ENCODE measurements around the gene EFEMP2.
"Not testable (repeated sequence)": the region's sequence is repeated elsewhere in the genome, so short reads cannot be mapped to it uniquely, and the experiment has no call there.

Gene EFEMP2

GRCh38 chr11:65900125-65900898 lies 27.7 kb upstream of the EFEMP2 start, which contains the start of gene FOSL1:
FOSL1 (minus strand) TSS chr11:65900388; CDS start chr11:65900339, 49 bp downstream.
- H3K27ac ChIP-seq (ENCODE audit: low read depth, low read length, severe bottlenecking): peak within 1 kb of the TSS; percentile 79
- H3K9me3 ChIP-seq (ENCODE audit: control insufficient read depth, low read length): no peaks in the 10 kb centered on the region
- H3K4me3 ChIP-seq (ENCODE audit: extremely low read depth, insufficient read depth, low read length, poor library complexity, severe bottlenecking): peak within 1 kb of the TSS; percentile 70
- peaks cover 44% of the 10 kb centered on the region for H3K4me1 ChIP-seq (ENCODE audit: control insufficient read depth, insufficient read depth, low read length, poor library complexity, severe bottlenecking)
- 0 to 1% methylated on average over 63 to 68 of the region's 80 CpGs for whole genome bisulfite sequencing, 2 experiments (ENCODE audit: insufficient coverage in 2 of 2)
- peaks cover 29% of the 10 kb centered on the region for H3K36me3 ChIP-seq (ENCODE audit: control insufficient read depth, insufficient read depth, low read length)

- H3K9me3 ChIP-seq (ENCODE audit: control insufficient read depth, low read length): no peaks in the 10 kb centered on the region
- peak overlapping the region; percentile 70 for H3K4me3 ChIP-seq (ENCODE audit: extremely low read depth, insufficient read depth, low read length, poor library complexity, severe bottlenecking)
- 1 to 2% methylated on average over 55 to 58 of the region's 78 CpGs for WGBS, 2 experiments (ENCODE audit: insufficient coverage in 2 of 2)
- peaks cover 36% of the 10 kb centered on the region for H3K36me3 ChIP-seq (ENCODE audit: control insufficient read depth, insufficient read depth, low read length)
- H3K27ac ChIP-seq (ENCODE audit: low read depth, low read length, severe bottlenecking): peak overlapping the region; percentile 79
- H3K4me1 ChIP-seq (ENCODE audit: control insufficient read depth, insufficient read depth, low read length, poor library complexity, severe bottlenecking): peaks cover 44% of the 10 kb centered on the region
Measured at GRCh38 chr11:65899356-65900124, 26.9 kb upstream of the EFEMP2 start.

- Histone ChIP-seq H3K4me1 (ENCODE audit: control insufficient read depth, insufficient read depth, low read length, poor library complexity, severe bottlenecking) (peaks cover 46% of the 10 kb centered on the region), H3K27ac (ENCODE audit: low read depth, low read length, severe bottlenecking) (peak overlapping the region; percentile 79), H3K36me3 (ENCODE audit: control insufficient read depth, insufficient read depth, low read length) (peaks cover 41% of the 10 kb centered on the region), H3K9me3 (ENCODE audit: control insufficient read depth, low read length) (no peaks in the 10 kb centered on the region), H3K4me3 (ENCODE audit: extremely low read depth, insufficient read depth, low read length, poor library complexity, severe bottlenecking) (peak overlapping the region; percentile 70)
- WGBS, 2 experiments (ENCODE audit: insufficient coverage in 2 of 2): 16 to 25% methylated on average over 20 to 25 of the region's 28 CpGs
Measured at GRCh38 chr11:65898656-65899355, 26.2 kb upstream of the EFEMP2 start.

- peaks cover 46% of the 10 kb centered on the region for H3K4me1 ChIP-seq (ENCODE audit: control insufficient read depth, insufficient read depth, low read length, poor library complexity, severe bottlenecking)
- no peak overlapping the region for H3K4me3 ChIP-seq (ENCODE audit: extremely low read depth, insufficient read depth, low read length, poor library complexity, severe bottlenecking)
- H3K27ac ChIP-seq (ENCODE audit: low read depth, low read length, severe bottlenecking): no peak overlapping the region
- H3K36me3 ChIP-seq (ENCODE audit: control insufficient read depth, insufficient read depth, low read length): peaks cover 53% of the 10 kb centered on the region
- 84 to 100% methylated on average over 3 to 4 of the region's 4 CpGs for WGBS, 2 experiments (ENCODE audit: insufficient coverage in 2 of 2)
- H3K9me3 ChIP-seq (ENCODE audit: control insufficient read depth, low read length): no peaks in the 10 kb centered on the region
Measured at GRCh38 chr11:65897020-65897471, 24.4 kb upstream of the EFEMP2 start.

GRCh38 chr11:65896034-65896999 lies 23.7 kb upstream of the EFEMP2 start:
- Histone ChIP-seq H3K4me1 (ENCODE audit: control insufficient read depth, insufficient read depth, low read length, poor library complexity, severe bottlenecking) (peaks cover 38% of the 10 kb centered on the region), H3K27ac (ENCODE audit: low read depth, low read length, severe bottlenecking) (no peak overlapping the region), H3K4me3 (ENCODE audit: extremely low read depth, insufficient read depth, low read length, poor library complexity, severe bottlenecking) (no peak overlapping the region), H3K9me3 (ENCODE audit: control insufficient read depth, low read length) (no peaks in the 10 kb centered on the region), H3K36me3 (ENCODE audit: control insufficient read depth, insufficient read depth, low read length) (peaks cover 58% of the 10 kb centered on the region)
- WGBS, 2 experiments (ENCODE audit: insufficient coverage in 2 of 2): 94 to 99% methylated on average over 12 of the region's 14 CpGs

GRCh38 chr11:65895482-65895981 lies 22.9 kb upstream of the EFEMP2 start:
- H3K9me3 ChIP-seq (ENCODE audit: control insufficient read depth, low read length): no peaks in the 10 kb centered on the region
- H3K4me3 ChIP-seq (ENCODE audit: extremely low read depth, insufficient read depth, low read length, poor library complexity, severe bottlenecking): no peak overlapping the region
- H3K36me3 ChIP-seq (ENCODE audit: control insufficient read depth, insufficient read depth, low read length): peaks cover 58% of the 10 kb centered on the region
- 86 to 100% methylated on average over 2 to 3 of the region's 5 CpGs for WGBS, 2 experiments (ENCODE audit: insufficient coverage in 2 of 2)
- H3K4me1 ChIP-seq (ENCODE audit: control insufficient read depth, insufficient read depth, low read length, poor library complexity, severe bottlenecking): peaks cover 34% of the 10 kb centered on the region
- no peak overlapping the region for H3K27ac ChIP-seq (ENCODE audit: low read depth, low read length, severe bottlenecking)

- no peaks in the 10 kb centered on the region for H3K9me3 ChIP-seq (ENCODE audit: control insufficient read depth, low read length)
- peaks cover 45% of the 10 kb centered on the region for H3K4me1 ChIP-seq (ENCODE audit: control insufficient read depth, insufficient read depth, low read length, poor library complexity, severe bottlenecking)
- H3K27ac ChIP-seq (ENCODE audit: low read depth, low read length, severe bottlenecking): no peak overlapping the region
- peaks cover 58% of the 10 kb centered on the region for H3K36me3 ChIP-seq (ENCODE audit: control insufficient read depth, insufficient read depth, low read length)
- H3K4me3 ChIP-seq (ENCODE audit: extremely low read depth, insufficient read depth, low read length, poor library complexity, severe bottlenecking): no peak overlapping the region
- 92 to 95% methylated on average over 7 to 14 of the region's 16 CpGs for WGBS, 2 experiments (ENCODE audit: insufficient coverage in 2 of 2)
Measured at GRCh38 chr11:65894034-65894591, 21.5 kb upstream of the EFEMP2 start.

- 87 to 90% methylated on average over 8 of the region's 10 CpGs for WGBS, 2 experiments (ENCODE audit: insufficient coverage in 2 of 2)
- Histone ChIP-seq H3K36me3 (ENCODE audit: control insufficient read depth, insufficient read depth, low read length) (peaks cover 53% of the 10 kb centered on the region), H3K4me3 (ENCODE audit: extremely low read depth, insufficient read depth, low read length, poor library complexity, severe bottlenecking) (no peak overlapping the region)
Measured at GRCh38 chr11:65892661-65893317, 20.2 kb upstream of the EFEMP2 start.

GRCh38 chr11:65892137-65892540 lies 19.5 kb upstream of the EFEMP2 start:
- Histone ChIP-seq H3K4me3 (ENCODE audit: extremely low read depth, insufficient read depth, low read length, poor library complexity, severe bottlenecking) (peak overlapping the region; percentile 59), H3K27ac (ENCODE audit: low read depth, low read length, severe bottlenecking) (peak overlapping the region; percentile 78), H3K4me1 (ENCODE audit: control insufficient read depth, insufficient read depth, low read length, poor library complexity, severe bottlenecking) (peaks cover 49% of the 10 kb centered on the region), H3K36me3 (ENCODE audit: control insufficient read depth, insufficient read depth, low read length) (peaks cover 49% of the 10 kb centered on the region)
- 90 to 92% methylated on average over 5 of the region's 5 CpGs for WGBS, 2 experiments (ENCODE audit: insufficient coverage in 2 of 2)
- H3K9me3 ChIP-seq (ENCODE audit: control insufficient read depth, low read length): not testable (repeated sequence)

More at GRCh38 chr11:65892661-65893317, 20.2 kb upstream of the EFEMP2 start:
- Histone ChIP-seq H3K27ac (ENCODE audit: low read depth, low read length, severe bottlenecking) (no peak overlapping the region), H3K4me1 (ENCODE audit: control insufficient read depth, insufficient read depth, low read length, poor library complexity, severe bottlenecking) (peaks cover 45% of the 10 kb centered on the region), H3K9me3 (ENCODE audit: control insufficient read depth, low read length) (no peaks in the 10 kb centered on the region)
